Epithelial cell of proximal tubule (primary cell): ENCODE data around the gene ARHGAP20. TPM values are rescaled to one million over a fixed set of nuclear protein-coding genes. Genes with fewer than 3 reads are reported as not detected.

ENCODE experiments used
- DNase-seq: peaks from one replicate; pipeline ENCODE4 v3.0.0-alpha.2; 2011; ENCODE audit warnings: low read depth
- H3K4me3 ChIP-seq: 2 replicates; pipeline ENCODE4 v1.5.1; 2011; ENCODE audit warnings: low read depth, mild to moderate bottlenecking, low read length
- CTCF ChIP-seq: conservative IDR thresholded peaks from 2 replicates; pipeline ENCODE4 v1.5.1; 2012; ENCODE audit warnings: low read depth, mild to moderate bottlenecking, low read length
- total RNA-seq: library from RNA; depleted of rRNA; stranded (reverse); fragments of >200 nt; gene quantifications from 2 replicates; pipeline ENCODE4 v1.2.3, GENCODE V29; 2015

The ARHGAP20 gene
- total RNA-seq: 0.07 and 0.12 TPM in 2 replicates

- TF ChIP-seq CTCF: no peak
- peak within 1 kb of the TSS; percentile 52 for H3K4me3 ChIP-seq
- DNase-seq: no peak
These were observed at the start of gene ARHGAP20 for GRCh38 chr11:110711776-110712658. Gene ARHGAP20, minus strand, starts transcription at chr11:110712437. Its CDS starts 206 bp downstream, at chr11:110712231.

GRCh38 chr11:110761991-110762390, 49.8 kb upstream of the ARHGAP20 start:
- no peak for TF ChIP-seq CTCF
- H3K4me3 ChIP-seq: no peak overlapping the region

GRCh38 chr11:110761131-110761530, 48.9 kb upstream of the ARHGAP20 start:
- TF ChIP-seq CTCF: no peak
- DNase-seq: no peak
- H3K4me3 ChIP-seq: no peak overlapping the region

More at GRCh38 chr11:110761991-110762390, 49.8 kb upstream of the ARHGAP20 start:
- no peak for DNase-seq

- TF ChIP-seq CTCF: no peak
- DNase-seq: no peak
- H3K4me3 ChIP-seq: no peak overlapping the region
These were observed 47.7 kb upstream of the ARHGAP20 start for GRCh38 chr11:110759972-110760381.

GRCh38 chr11:110757962-110758755, 45.9 kb upstream of the ARHGAP20 start:
- no peak for DNase-seq
- TF ChIP-seq CTCF: no peak
- H3K4me3 ChIP-seq: no peak overlapping the region

- no peak for TF ChIP-seq CTCF
- H3K4me3 ChIP-seq: no peak overlapping the region
- no peak for DNase-seq
These were observed 44.8 kb upstream of the ARHGAP20 start for GRCh38 chr11:110757066-110757465.
